HepG2 (cell line): ENCODE results near the gene ALG9. TPM values are rescaled to one million over a fixed set of nuclear protein-coding genes. Genes with fewer than 3 reads are reported as not detected.

Experiments used
- AGO1 ChIP-seq: fragments of 200-400 bp; formaldehyde crosslinking; IDR thresholded peaks from 2 replicates; pipeline ENCODE4 v1.6.1; 2017; ENCODE audit warnings: mild to moderate bottlenecking, low read depth, low read length, moderate library complexity; ENCODE audit not compliant: poor library complexity, severe bottlenecking
- ATM ChIP-seq: fragments of 450-650 bp; IDR thresholded peaks from 2 replicates; pipeline ENCODE4 v1.7.1; 2017; ENCODE audit warnings: mild to moderate bottlenecking, borderline replicate concordance
- GLI4 ChIP-seq: sonication (generic); formaldehyde crosslinking; IDR thresholded peaks from 2 replicates; pipeline ENCODE4 v1.5.1; 2020; ENCODE audit warnings: missing genetic modification reagents, mild to moderate bottlenecking, moderate library complexity, borderline replicate concordance
- HNF4A ChIP-seq: sonication (generic); formaldehyde crosslinking; IDR thresholded peaks from 2 replicates; pipeline ENCODE4 v1.4.0; 2020; ENCODE audit warnings: missing genetic modification reagents
- HNF4G ChIP-seq, 2 experiments: sonication (generic) in 1 of 2; formaldehyde crosslinking in 1 of 2; IDR thresholded peaks; 2 replicates each; pipeline versions ENCODE4 v1.4.0 to v1.6.1; 2011 to 2020; ENCODE audit warnings: borderline replicate concordance in 2 of 2, low read depth in 2 of 2, mild to moderate bottlenecking in 2 of 2, low read length in 1 of 2, missing genetic modification reagents in 1 of 2, moderate library complexity in 1 of 2
- KDM3A ChIP-seq: IDR thresholded peaks from 2 replicates; pipeline ENCODE4 v1.6.1; 2018; ENCODE audit warnings: low read depth, missing compliant biosample characterization
- KLF15 ChIP-seq: sonication (generic); formaldehyde crosslinking; IDR thresholded peaks from 2 replicates; pipeline ENCODE4 v1.8.1; 2023; ENCODE audit warnings: borderline replicate concordance, mild to moderate bottlenecking, inconsistent platforms, missing genetic modification reagents, mixed read lengths
- MLXIP ChIP-seq: sonication (generic); formaldehyde crosslinking; IDR thresholded peaks from 2 replicates; pipeline ENCODE4 v1.9.0; 2021; ENCODE audit warnings: missing genetic modification reagents, borderline replicate concordance
- PHF21A ChIP-seq: sonication (generic); formaldehyde crosslinking; IDR thresholded peaks from 2 replicates; pipeline ENCODE4 v1.5.0; 2020; ENCODE audit warnings: mild to moderate bottlenecking, missing genetic modification reagents
- SMYD3 ChIP-seq: sonication (generic); formaldehyde crosslinking; IDR thresholded peaks from 2 replicates; pipeline ENCODE4 v1.8.1; 2023; ENCODE audit warnings: mild to moderate bottlenecking, missing genetic modification reagents
- SOX5 ChIP-seq: IDR thresholded peaks from 2 replicates; pipeline ENCODE4 v1.6.1; 2016; ENCODE audit warnings: borderline replicate concordance
- TEF ChIP-seq: sonication (generic); formaldehyde crosslinking; IDR thresholded peaks from 2 replicates; pipeline ENCODE4 v1.5.0; 2020; ENCODE audit warnings: missing genetic modification reagents
- ZNF207 ChIP-seq: fragments of 450-650 bp; IDR thresholded peaks from 2 replicates; pipeline ENCODE4 v1.6.1; 2016; ENCODE audit warnings: antibody characterized with exemption, borderline replicate concordance
- ZNF263 ChIP-seq: sonication (generic); formaldehyde crosslinking; IDR thresholded peaks from 2 replicates; pipeline ENCODE4 v1.4.0; 2020; ENCODE audit warnings: missing genetic modification reagents
- ZNF331 ChIP-seq: sonication (generic); formaldehyde crosslinking; IDR thresholded peaks from 2 replicates; pipeline ENCODE4 v1.4.0; 2020; ENCODE audit warnings: missing genetic modification reagents
- ZNF354B ChIP-seq: sonication (generic); formaldehyde crosslinking; IDR thresholded peaks from 2 replicates; pipeline ENCODE4 v1.8.0; 2022; ENCODE audit warnings: mild to moderate bottlenecking, missing genetic modification reagents
- ZNF501 ChIP-seq: sonication (generic); formaldehyde crosslinking; IDR thresholded peaks from 2 replicates; pipeline ENCODE4 v1.5.1; 2020; ENCODE audit warnings: mild to moderate bottlenecking, moderate library complexity, missing genetic modification reagents
- ZNF589 ChIP-seq: sonication (generic); formaldehyde crosslinking; conservative IDR thresholded peaks from 2 replicates; pipeline ENCODE4 v1.8.0; 2022; ENCODE audit warnings: mild to moderate bottlenecking, moderate library complexity, missing genetic modification reagents
- ZNF883 ChIP-seq: sonication (generic); formaldehyde crosslinking; IDR thresholded peaks from 2 replicates; pipeline ENCODE4 v1.5.1; 2020; ENCODE audit warnings: mild to moderate bottlenecking, missing genetic modification reagents; ENCODE audit errors: not compliant biosample characterization
- polyA plus RNA-seq, 8 experiments: library from polyadenylated mRNA; depleted of rRNA in 3 of 8; stranded (reverse) in 7 of 8; unstranded in 1 of 8; fragments of >200 nt; fragmentation: Illumina TruSeq in 4 of 8; extraction: Trizol in 4 of 8; gene quantifications; 2 replicates each; pipeline versions ENCODE4 v1.2.1 to v1.2.3, GENCODE V29; 2011 to 2016; ENCODE audit warnings: low read depth in 4 of 8, missing spikeins in 1 of 8, mixed read lengths in 1 of 8; ENCODE audit not compliant: insufficient read depth in 1 of 8
- total RNA-seq, 5 experiments: library from RNA; depleted of rRNA; stranded (reverse); fragments of >200 nt; fragmentation: Illumina TruSeq; extraction: Trizol; gene quantifications; 2 replicates each; pipeline ENCODE4 v1.2.3, GENCODE V29; 2016; ENCODE audit warnings: low read depth in 1 of 5
- TF ChIP-seq, protein P1 (sequence below): sonication (generic); formaldehyde crosslinking; IDR thresholded peaks from 2 replicates; pipeline ENCODE4 v1.4.0; 2020; ENCODE audit warnings: missing genetic modification reagents

ALG9 gene
- total and polyA plus RNA-seq, 2 of the 13 experiments (the other 11 are each of a cell fraction or from before 2014, with no cell fraction given), result 39.4 to 40.6 TPM

DNA sequence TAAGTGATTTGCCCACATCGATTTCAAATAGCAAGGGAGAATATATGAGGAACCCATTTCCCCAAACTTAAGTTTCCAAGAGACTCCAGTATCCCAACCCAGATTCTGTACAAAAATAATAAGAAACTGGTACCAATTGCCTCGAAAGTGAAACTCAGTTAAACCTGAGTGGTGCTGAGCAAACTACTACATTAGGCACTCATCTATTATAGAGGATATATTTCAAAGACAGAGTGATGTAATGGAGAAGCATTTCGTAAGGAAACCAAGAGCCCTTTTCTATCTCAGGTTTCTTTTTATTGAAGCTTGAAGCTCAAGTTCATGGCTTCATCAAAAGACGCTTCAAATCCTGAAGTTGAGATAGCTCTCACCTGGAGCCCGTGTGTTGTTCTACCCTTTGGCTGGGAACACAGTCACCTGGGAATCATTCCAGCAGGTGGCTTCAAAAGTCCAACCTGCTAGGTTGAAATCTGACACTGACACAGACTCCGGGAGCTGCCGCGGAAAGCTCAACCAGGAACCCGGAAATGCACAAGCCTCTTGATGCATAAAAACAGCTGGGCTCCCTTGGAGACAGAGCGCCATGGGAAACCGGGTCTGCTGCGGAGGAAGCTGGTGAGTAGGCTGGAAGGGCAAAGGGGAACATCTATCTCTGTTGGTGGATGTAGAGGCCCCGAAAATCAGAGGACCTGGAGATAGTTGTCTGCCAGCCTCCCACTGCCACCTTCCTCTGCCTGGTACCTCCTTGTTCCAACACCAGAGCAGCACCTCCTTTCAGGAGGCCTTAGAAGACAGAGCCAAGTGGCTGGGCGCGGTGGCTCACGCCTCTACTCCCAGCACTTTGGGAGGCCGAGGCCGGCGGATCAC is 47.2 kb upstream of the ALG9 start, which contains the start of gene C11orf52 (continued):
- TF ChIP-seq SOX5 (CRISPR knock-in tag), result 0 out of 2 replicates have a peak, but pooled peaks have one; percentile 19
- no peak for TF ChIP-seq SMYD3 (CRISPR knock-in tag)
- no peak for TF ChIP-seq TEF (CRISPR knock-in tag)
- 0 out of 2 replicates have a peak, but pooled peaks have one; percentile 22 for TF ChIP-seq ZNF501 (CRISPR knock-in tag)
- no peak for TF ChIP-seq GLI4 (CRISPR knock-in tag)
- TF ChIP-seq ZNF331 (CRISPR knock-in tag), result 0 out of 2 replicates have a peak, but pooled peaks have one; percentile 27
- TF ChIP-seq KLF15 (CRISPR knock-in tag), result no peak
- TF ChIP-seq KDM3A (CRISPR knock-in tag), result no peak
- peak; percentile 69 for TF ChIP-seq HNF4A (CRISPR knock-in tag)
- no peak for TF ChIP-seq ATM
- no peak for TF ChIP-seq ZNF207
- TF ChIP-seq PHF21A (CRISPR knock-in tag), result peak; percentile 66
- TF ChIP-seq, protein P1, sequence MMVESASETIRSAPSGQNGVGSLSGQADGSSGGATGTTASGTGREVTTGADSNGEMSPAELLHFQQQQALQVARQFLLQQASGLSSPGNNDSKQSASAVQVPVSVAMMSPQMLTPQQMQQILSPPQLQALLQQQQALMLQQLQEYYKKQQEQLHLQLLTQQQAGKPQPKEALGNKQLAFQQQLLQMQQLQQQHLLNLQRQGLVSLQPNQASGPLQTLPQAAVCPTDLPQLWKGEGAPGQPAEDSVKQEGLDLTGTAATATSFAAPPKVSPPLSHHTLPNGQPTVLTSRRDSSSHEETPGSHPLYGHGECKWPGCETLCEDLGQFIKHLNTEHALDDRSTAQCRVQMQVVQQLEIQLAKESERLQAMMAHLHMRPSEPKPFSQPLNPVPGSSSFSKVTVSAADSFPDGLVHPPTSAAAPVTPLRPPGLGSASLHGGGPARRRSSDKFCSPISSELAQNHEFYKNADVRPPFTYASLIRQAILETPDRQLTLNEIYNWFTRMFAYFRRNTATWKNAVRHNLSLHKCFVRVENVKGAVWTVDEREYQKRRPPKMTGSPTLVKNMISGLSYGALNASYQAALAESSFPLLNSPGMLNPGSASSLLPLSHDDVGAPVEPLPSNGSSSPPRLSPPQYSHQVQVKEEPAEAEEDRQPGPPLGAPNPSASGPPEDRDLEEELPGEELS (CRISPR knock-in tag), result peak; percentile 41
- no peak for TF ChIP-seq ZNF589
- no peak for TF ChIP-seq AGO1
- peak; percentile 34 for TF ChIP-seq ZNF883 (CRISPR knock-in tag)
- TF ChIP-seq MLXIP (CRISPR knock-in tag), result no peak
- no peak for TF ChIP-seq ZNF263 (CRISPR knock-in tag)
- TF ChIP-seq ZNF354B, result no peak
- TF ChIP-seq HNF4G (IDR thresholded peaks at IDR 0.05; ENCODE audit: borderline replicate concordance, low read depth, low read length), result peak; percentile 42
- TF ChIP-seq HNF4G (CRISPR knock-in tag; IDR thresholded peaks at IDR 0.05; ENCODE audit: borderline replicate concordance, low read depth), result no peak
